ENCODE data around the gene SYT1. TPM values are rescaled to one million over a fixed set of nuclear protein-coding genes. Genes with fewer than 3 reads are reported as not detected.

SYT1 gene
- total and polyA plus RNA-seq, 12 donors = 0.03 to 0.36 (median 0.15) TPM; not detected in 5

GRCh38 chr12:79360286-79360685 is 495.7 kb downstream of the SYT1 start:
- DNase-seq = no peak
- intact Hi-C loops (cut with DNase I) = no loop called here
- 32 to 37% methylated on average over 1 of the region's 1 CpG for WGBS, 2 donors
- Histone ChIP-seq H3K36me3 (no peaks in the 10 kb centered on the region), H3K9me3 (no peaks in the 10 kb centered on the region), H3K4me3 (no peak overlapping the region), H3K27ac (no peak overlapping the region), H3K4me1 (peaks cover 0 to 4% (median 0%) of the 10 kb centered on the region in 9 donors), H3K27me3 (no peaks in the 10 kb centered on the region)
- ATAC-seq = no peak
- no peak for TF ChIP-seq CTCF (IDR thresholded peaks at IDR 0.05)

GRCh38 chr12:79360936-79361335 is 496.4 kb downstream of the SYT1 start:
- DNase-seq = no peak
- no peak for ATAC-seq
- no peaks in the 10 kb centered on the region for H3K36me3 ChIP-seq
- H3K27me3 ChIP-seq = no peaks in the 10 kb centered on the region
- no peaks in the 10 kb centered on the region for H3K9me3 ChIP-seq
- intact Hi-C loops (cut with DNase I) = no loop called here
- TF ChIP-seq CTCF (IDR thresholded peaks at IDR 0.05) = no peak
- H3K4me1 ChIP-seq = peaks cover 0 to 4% (median 0%) of the 10 kb centered on the region in 9 donors
- H3K4me3 ChIP-seq = no peak overlapping the region
- no peak overlapping the region for H3K27ac ChIP-seq

GRCh38 chr12:79364197-79364596 is 499.6 kb downstream of the SYT1 start:
- no peaks in the 10 kb centered on the region for H3K36me3 ChIP-seq
- ATAC-seq = no peak
- no peak for TF ChIP-seq CTCF (IDR thresholded peaks at IDR 0.05)
- H3K4me3 ChIP-seq = no peak overlapping the region
- DNase-seq = no peak
- H3K27me3 ChIP-seq = no peaks in the 10 kb centered on the region
- no peak overlapping the region for H3K27ac ChIP-seq
- 65 to 71% methylated on average over 4 of the region's 4 CpGs for WGBS, 2 donors
- no peaks in the 10 kb centered on the region for H3K9me3 ChIP-seq
- intact Hi-C loops (cut with DNase I) = no loop called here
- H3K4me1 ChIP-seq = peaks cover 0 to 4% (median 0%) of the 10 kb centered on the region in 9 donors

- no peak for TF ChIP-seq CTCF (IDR thresholded peaks at IDR 0.05)
- intact Hi-C loops (cut with DNase I) = no loop called here
- peak in 1 of 8 donors; percentile 34 for ATAC-seq
Measured at GRCh38 chr12:79366374-79366773, 501.8 kb downstream of the SYT1 start.

More at GRCh38 chr12:79366374-79366773, 501.8 kb downstream of the SYT1 start:
- Histone ChIP-seq H3K4me1 (peaks cover 0 to 3% (median 0%) of the 10 kb centered on the region in 9 donors), H3K9me3 (no peaks in the 10 kb centered on the region), H3K36me3 (no peaks in the 10 kb centered on the region), H3K27me3 (no peaks in the 10 kb centered on the region), H3K27ac (no peak overlapping the region), H3K4me3 (no peak overlapping the region)
- no peak for DNase-seq
- 92 to 98% methylated on average over 2 of the region's 2 CpGs for WGBS, 2 donors

All from heart right ventricle (tissue), 16 donors.